HG03039 (cell line): Measurements from ENCODE around the gene FAM241A.
A peak's percentile ranks its signal among the peaks of the same experiment; 100 is the strongest.

Experiments
- ATAC-seq: cut with Tn5 transposase; IDR thresholded peaks from one replicate; pipeline ENCODE4 v1.9.1; 2021; ENCODE audit warnings: mild to moderate bottlenecking, moderate library complexity; ENCODE audit not compliant: unreplicated experiment

FAM241A gene

DNA sequence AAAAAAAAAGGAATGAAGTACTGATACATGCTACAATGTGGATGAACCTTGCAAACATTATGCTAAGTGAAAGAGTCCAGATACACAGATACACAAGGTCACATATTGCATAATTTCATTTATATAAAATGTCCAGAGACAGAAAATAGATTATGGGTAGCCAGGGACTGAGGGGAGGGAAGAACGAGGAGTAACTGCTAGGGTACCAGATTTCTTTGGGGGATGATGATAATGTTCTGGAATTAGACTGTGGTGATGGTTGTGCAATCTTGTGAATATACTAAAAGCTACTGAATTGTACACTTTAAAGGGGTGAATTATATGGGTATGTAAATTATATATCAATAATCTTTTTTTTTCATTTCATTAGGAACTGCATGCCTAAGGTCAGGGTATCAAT is 65.5 kb downstream of the FAM241A start:
- ATAC-seq = no peak

DNA sequence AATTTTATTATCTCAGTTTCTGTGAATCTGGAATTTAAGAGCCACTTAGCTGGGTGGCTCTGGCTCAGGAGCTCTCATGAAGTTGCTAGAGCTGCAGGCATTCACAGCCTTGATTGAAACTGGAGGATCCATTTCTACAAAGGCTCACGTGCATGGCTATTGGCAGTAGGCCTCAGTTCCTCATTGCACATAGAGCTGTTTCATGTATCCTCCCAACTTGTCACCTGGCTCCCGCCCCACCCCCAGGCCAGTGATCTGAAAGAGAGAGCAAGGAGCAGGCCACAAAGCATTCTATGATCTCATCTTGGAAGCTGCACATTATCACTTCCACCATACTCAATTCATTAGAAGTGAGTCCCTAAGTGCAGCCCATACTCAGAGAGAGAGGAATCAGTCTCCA is 67.8 kb downstream of the FAM241A start:
- no peak for ATAC-seq

DNA sequence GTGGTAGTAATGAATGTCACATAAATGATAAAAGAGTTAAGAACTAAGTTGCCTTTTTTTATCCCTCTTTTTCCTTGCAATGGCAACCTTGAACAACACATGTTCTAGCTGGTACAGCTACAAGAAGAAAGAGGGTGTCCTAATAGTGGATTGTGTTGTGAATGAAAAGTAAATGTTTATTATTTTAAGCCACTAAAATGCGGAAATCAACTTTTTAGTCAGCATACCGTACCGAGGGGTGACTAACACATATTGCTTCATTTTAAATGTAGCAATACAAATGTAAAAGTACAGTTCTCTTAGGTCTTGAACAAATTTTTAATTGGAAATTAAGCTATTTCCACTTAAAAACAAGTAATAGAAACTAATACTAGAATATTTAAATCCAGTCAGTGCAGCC is 68.6 kb downstream of the FAM241A start:
- no peak for ATAC-seq

DNA sequence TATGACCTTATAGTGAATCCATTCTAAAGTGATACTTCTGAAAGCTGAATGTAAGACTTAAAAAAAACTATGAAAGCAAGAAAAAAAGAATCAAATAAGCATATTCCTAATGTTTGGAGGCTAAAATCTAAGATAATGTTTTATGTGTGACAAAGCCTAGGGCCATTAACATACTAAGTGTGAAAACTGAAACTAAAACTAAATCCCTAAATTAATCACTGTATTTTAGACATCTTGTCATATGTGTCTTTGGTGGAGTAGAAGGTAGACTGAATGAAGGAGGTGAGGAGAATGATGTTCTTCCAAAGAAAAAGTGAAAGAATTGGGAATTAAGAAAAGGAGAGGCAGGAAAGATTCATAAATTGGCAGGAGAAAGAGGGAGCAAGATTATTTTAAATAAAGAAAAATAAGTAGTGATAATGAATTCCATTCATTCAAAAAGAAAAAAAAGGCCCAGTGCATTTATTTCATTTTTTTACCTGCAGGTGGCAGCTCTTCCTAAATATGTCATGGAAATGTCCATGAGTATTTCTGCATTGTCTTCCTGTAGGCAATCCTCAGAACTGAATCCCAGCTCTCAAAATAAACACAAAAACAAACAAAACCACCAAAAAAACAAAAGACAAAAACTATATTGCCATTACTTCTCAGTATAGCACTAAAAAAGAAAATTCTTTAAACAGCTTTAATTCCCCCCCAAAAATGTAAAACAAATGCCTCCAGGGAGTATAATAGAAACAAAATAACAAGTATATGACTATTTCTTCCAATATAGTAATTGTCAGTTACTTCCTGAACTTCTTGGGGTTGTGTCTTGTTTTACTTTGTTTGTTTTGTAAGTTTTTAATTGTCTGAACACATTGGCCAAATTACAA is 69.4 kb downstream of the FAM241A start:
- ATAC-seq = no peak

DNA sequence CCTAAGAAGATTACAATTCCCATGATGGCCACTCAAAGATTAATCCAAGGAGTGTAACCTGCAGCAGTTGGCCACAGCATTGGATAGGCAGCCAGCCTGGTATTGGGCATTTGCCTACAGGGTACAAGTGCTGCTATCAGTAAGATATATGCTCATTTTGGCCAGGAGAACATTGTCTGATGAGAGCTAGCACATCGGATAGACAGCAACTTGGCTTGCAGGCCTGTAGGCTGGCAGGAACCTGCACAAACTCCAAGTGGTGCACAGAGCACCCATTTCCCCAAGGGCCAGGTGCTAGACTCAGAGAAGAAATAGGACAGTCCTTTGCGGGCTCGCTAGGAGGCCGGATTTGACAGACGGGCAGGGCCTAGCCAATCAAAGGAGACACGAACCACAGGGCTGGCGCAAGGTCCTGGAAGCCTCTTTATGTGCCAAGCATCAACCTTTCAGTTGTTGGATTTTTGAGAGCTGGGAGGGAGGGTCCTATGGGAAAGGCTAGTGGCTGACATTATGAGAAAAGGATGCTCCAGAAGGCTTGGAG is 74.6 kb downstream of the FAM241A start:
- no peak for ATAC-seq

GRCh38 chr4:112222219-112222955 is 77.1 kb downstream of the FAM241A start:
- ATAC-seq = no peak

GRCh38 chr4:112225157-112225556 is 79.9 kb downstream of the FAM241A start:
- ATAC-seq = no peak

DNA sequence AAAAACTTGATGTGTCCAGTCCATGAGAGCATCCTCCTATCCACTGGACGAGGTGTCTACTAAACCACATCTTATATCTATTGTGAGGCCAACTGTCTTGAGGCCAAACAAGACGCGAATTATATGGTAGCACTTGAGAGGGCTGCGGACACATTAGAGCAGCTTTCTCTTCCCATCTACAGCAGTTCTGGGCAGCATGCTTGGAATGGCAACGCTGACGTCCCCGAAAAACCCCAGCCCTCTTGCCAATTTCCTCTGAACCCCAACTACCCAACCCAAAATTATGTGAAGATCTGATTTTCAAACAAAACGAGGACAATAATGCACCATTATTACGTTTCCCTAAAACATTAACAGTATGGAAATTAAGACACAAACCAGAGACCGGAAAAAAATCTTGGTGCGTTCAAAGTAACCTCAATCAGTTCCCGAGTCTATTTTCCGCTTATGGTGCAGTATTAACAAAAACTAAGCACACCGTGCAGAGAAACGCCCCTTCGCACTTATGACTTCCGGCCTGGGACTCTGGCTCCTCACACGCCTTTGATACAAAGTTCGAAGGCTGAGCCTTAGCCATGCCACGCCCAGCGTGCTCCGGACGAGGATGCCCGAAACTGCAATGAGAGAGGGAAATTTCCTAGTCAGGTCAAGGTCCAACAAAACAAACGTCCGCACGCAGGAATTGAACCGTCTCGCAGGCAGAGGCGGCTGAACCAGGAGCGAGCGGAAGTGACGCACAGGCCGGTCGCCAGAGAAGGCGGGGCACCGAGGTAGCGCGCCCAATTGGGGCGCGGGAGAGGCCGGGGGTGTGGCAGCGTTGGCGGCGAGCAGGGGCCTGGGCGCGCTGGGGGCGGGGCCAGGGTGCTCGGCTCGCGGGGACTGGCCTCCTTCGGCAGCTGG is 85.9 kb downstream of the FAM241A start:
- ATAC-seq = peak; percentile 82

- peak; percentile 46 for ATAC-seq
These were observed 86.8 kb downstream of the FAM241A start, which contains the start of gene AP1AR for GRCh38 chr4:112231779-112232713. Gene AP1AR, plus strand, starts transcription at chr4:112231787. Its CDS starts 305 bp downstream, at chr4:112232092.

GRCh38 chr4:112234952-112235609 is 89.8 kb downstream of the FAM241A start:
- ATAC-seq = no peak

DNA sequence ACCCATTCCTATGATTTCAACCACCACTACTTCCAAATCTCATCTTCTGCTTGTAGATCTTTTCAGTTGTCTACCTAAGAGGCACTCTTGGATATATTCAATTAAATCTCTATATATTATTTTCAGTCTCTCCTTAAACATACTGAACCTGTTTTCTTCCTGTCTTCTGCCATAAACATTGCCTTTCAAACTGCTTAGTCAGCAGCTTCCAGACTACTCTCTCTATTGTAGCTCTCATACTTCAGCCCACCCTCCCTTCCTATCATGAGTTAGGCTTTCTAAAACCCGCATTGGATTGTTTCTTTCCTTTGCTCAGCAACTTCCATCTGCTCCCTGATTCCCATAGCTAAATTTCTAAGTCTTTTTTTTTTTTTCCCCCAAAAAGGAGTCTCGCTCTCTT is 90.8 kb downstream of the FAM241A start:
- no peak for ATAC-seq

GRCh38 chr4:112238833-112239232 is 93.6 kb downstream of the FAM241A start:
- ATAC-seq = no peak
